ENCODE results near the gene ATP5F1B.
A peak's percentile ranks its signal among the peaks of the same experiment; 100 is the strongest.

ATP5F1B gene

DNA sequence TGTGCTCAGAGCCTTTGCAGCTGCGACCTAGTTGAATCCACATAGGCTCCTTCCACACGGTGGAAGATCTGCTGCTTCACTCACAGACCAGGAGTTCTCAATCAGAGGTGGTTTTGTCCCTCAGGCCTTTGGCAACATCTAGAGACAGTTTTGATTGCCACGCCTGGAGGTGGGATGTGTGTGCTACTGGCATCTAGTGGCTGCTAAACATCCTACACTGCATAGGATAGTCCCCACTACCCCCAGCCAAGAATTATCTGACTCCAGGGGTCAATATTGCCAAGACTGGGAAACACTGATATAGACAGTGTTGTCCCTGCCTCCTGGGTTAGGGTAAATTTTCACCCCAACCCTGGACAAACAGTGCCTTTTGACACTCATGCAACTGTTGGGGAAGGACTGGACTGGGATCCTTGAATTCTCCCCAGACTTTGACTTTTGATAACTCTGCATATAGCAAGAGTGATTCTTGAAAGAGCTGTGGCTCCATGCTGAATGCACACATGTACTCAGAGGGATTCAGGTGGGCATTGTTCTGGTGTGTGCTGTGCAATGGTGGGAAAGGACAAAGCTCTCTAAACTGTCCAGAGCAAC lies 55.5 kb downstream of the ATP5F1B start:
- no peaks in the 10 kb centered on the region for H3K9me3 ChIP-seq
- no peaks in the 10 kb centered on the region for H3K27me3 ChIP-seq (ENCODE audit: low read depth)
- H3K36me3 ChIP-seq (replicated peaks): peaks cover 10% of the 10 kb centered on the region
- in situ Hi-C loops (cut with MboI; ENCODE audit: low sequenced_read_pairs): loop anchor here (5.0 kb wide), 1 partner anchor 83 kb away; no protein-coding TSS in a partner anchor
- DNase-seq (ENCODE audit: low spot score in 2 of 2): peak; percentile 25 to 47
- no peaks in the 10 kb centered on the region for H3K4me1 ChIP-seq
- H3K4me3 ChIP-seq: no peak overlapping the region

DNA sequence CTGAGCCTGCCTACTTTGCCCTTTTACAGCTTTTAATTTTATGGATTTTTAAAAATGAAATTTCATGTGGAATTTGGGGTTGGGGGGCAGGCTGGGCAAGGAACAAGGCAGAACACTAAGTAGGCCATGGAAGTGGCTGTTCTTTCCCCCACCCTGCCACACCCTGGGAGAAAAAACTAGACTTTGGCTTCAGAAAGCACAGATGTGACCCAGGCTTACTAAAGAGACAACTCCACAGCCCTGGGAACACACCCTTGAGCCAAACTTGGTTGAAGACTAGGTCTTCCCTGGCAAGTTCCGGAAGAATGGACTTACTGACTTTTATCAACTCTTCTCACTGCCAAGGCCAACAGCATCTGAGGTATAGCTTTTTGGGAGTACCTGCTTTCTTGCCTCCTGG lies 56.0 kb downstream of the ATP5F1B start:
- H3K27me3 ChIP-seq (ENCODE audit: low read depth): no peaks in the 10 kb centered on the region
- H3K4me3 ChIP-seq: no peak overlapping the region
- no peaks in the 10 kb centered on the region for H3K4me1 ChIP-seq
- peaks cover 10% of the 10 kb centered on the region for H3K36me3 ChIP-seq (replicated peaks)
- in situ Hi-C loops (cut with MboI; ENCODE audit: low sequenced_read_pairs): loop anchor here (5.0 kb wide), 1 partner anchor 82 kb away; no protein-coding TSS in a partner anchor
- H3K9me3 ChIP-seq: no peaks in the 10 kb centered on the region
- DNase-seq (ENCODE audit: low spot score in 2 of 2): no peak

All from HAP-1 (cell line).